CD1c-positive myeloid dendritic cell (primary cell): ENCODE measurements around the gene ARPC2.

Experiments
- DNase-seq: peaks from one replicate; pipeline ENCODE4 v3.0.0-alpha.2; 2016; ENCODE audit errors: extremely low spot score

Gene ARPC2

DNA sequence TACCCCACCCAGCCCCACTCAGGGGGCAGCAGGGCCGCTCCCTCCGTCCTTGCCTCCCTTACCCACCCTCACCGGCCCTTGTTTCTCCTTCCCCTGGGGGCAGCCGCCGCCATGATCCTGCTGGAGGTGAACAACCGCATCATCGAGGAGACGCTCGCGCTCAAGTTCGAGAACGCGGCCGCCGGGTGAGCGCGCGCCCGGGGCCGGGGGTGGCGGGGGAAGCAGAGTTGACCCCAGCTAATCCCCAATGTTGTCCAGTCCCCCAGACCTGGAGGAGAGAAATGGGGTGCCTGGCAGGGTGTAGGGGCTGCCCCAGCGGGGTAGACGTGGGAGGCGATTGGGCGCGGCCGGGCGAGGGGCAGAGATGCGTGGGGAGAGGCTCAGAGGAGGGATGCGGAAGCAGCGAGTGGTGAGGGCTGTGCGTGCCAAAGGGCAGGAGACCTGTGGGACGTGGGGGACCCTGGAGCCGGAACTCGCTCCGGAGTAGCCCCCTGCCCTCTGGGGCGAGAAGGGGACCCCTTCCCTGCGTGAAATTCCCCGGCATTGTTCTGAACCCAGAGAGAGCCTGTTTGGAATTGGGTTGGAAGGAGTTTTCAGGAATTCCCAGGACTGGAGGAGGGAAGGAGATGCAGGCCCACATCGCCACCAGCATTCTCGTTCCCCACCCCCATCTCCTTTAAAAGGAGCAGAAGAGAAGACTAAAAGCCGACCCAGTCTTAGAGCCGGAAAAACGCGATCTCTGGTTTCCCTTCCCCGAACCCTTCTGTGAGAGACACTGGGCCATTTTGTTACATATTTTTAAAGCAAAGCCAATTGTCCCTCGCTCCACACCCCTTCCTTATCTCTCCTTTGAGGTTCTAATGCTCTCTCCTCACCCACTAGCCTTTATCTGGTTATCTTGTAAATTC lies 625 bp downstream of the ARPC2 start:
- peak; percentile 83 for DNase-seq

DNA sequence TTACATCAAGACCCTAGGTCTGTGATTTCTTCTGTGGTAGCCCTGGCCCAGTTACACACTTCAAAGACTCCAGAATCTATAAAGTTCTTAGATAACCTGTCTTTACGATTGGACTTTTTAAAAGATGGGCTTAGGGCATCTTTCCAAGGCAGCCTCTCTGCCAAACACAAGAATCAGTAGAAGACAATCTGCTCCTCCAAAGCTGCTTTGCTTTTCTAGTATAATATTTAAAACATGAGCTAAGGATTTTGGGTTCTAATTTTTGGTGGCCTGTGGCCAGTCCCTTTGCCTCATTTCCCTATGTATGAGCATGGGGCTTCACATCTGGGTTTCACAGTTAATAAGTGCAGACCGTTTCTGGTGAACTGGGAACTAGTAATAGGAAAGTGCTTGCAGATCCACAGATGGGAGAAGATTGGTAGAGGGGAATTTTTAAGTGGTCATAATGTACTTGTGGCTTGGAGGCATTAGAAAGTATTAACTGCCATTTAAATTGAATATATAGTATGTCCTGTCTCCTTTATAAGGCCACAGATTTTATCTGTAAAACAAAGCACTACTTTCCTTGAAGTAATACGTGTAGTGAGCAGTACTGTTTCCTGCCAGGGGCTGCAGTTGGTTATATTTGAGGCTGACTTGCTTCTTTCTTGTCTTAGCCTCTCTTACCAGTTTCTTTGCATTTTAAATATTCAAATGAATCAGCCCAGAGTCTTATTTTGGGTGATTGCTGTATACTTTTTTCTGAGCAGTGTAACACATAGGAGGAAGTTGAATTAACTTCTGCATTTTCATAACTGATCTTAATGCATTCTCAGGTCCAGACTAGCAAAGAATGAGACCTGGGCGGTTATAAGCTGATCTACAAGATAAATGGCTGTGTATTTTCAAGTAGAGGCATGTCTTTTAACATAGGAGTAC lies 1.5 kb downstream of the ARPC2 start:
- DNase-seq, result peak; percentile 73

GRCh38 chr2:218219934-218220333 lies 2.9 kb downstream of the ARPC2 start:
- DNase-seq, result no peak

DNA sequence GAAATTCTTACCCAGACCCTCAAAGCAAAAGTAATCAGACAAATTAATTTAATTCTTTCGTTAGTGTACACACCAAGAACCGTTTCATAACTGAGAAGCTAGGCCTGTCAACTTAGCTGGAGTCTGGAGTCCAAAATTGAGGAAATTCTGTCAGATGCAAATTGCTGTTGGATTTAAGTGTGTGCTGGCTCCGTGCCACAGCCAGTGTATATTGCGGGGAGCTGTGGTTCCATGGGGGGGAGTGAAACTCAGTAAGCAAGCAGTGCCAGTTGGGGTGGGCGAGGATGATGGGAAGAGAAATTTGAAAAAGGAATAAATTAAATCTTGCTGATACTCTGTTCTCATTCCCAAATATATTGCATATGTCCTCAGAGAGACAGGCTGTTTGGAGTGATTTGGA lies 4.0 kb downstream of the ARPC2 start:
- DNase-seq, result no peak

DNA sequence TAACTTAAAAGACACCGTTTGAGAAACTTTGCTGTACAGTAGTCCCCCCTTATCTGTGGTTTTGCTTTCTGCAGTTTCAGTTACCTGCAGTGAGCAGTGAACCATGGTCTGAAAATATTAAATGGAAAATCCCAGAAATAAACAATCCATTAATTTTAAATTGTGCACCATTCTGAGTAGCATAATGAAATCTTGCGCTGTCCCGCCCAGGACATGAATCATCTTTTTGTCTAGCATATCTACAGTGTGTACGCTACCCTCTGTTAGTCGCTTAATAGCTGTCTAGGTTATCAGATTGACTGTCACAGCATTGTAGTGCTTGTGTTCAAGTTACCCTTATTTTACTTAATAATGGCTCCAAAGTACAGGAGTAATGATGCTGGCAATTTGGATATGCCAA lies 6.1 kb downstream of the ARPC2 start:
- no peak for DNase-seq

DNA sequence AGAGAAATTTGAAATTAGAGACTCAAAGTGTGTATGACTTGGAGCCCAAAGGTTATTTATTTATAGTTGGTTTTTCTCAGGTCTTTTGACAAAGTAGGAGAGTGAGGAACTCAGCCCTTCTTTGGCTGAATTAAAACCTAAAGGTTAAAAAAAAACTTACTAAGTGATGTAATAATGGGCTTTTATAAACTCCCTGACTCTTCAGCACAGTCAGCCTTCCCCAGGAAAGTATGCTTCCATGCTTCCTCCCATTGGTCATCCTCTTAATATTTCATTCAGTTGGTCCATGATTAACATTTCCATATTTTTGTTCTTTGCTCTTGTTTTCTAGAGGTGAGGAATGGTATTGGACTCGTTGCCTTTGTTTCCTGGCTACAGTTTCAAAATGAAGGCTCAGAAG lies 7.2 kb downstream of the ARPC2 start:
- DNase-seq, result no peak

- no peak for DNase-seq
These were observed 9.9 kb downstream of the ARPC2 start for GRCh38 chr2:218226903-218227302.

- peak; percentile 62 for DNase-seq
These were observed 11.5 kb downstream of the ARPC2 start for GRCh38 chr2:218228366-218229090.

DNA sequence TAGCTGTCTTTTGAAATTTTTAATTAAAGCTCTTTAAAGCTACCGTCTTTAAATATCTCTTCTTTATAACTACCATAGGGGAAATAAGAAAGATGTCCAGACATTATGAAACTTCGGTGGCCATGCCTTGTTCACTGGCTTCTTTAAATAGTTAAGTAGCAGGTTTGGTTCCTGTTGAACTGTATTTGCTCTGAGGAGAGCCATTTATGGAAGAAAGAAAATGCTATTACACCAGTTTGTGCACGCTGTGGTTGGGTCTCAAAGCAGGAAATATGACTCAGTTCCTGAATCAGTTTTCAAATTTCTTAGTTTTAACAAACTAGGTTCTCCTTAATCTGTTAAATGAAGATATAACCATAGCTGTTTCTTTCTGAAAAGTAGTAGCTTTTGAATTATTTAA lies 12.2 kb downstream of the ARPC2 start:
- DNase-seq, result peak; percentile 92

DNA sequence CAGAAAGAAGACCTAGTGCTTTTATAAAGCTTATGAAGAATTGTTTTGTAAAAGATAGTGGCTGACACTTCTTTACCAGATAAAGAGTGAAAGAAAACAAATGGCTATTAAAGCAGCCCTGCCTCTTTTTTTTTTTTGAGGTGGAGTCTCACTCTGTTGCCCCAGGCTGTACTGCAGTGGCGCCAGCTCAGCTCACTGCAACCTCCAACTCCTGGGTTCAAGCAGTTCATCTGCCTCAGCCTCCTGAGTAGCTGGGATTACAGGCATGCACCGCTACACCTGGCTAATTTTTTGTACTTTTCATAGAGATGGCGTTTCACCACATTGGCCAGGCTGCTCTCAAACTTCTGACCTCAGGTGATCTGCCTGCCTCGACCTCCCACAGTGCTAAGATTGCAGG lies 12.9 kb downstream of the ARPC2 start:
- DNase-seq, result no peak

GRCh38 chr2:218230882-218231281 lies 13.9 kb downstream of the ARPC2 start:
- DNase-seq, result peak; percentile 60

- DNase-seq, result no peak
These were observed 16.6 kb downstream of the ARPC2 start for GRCh38 chr2:218233543-218233942.

DNA sequence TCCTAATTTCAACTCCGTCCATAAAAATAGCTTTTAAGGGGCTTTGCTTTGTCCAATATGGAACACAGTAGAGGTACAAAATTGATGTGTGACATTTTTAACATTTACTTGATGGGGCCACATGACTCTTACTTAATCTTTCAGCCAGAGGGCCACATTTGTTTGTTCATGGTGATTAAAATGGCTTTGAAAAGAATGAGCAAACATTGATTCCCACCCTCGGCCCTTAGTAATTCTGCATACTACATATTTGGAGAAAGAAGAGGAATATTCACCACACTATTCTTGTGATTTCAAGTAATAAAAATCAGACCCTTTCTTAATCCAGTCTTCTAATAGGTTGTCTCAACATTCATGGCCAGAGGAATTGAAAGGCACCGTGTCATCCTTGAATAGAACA lies 17.5 kb downstream of the ARPC2 start:
- DNase-seq, result no peak

DNA sequence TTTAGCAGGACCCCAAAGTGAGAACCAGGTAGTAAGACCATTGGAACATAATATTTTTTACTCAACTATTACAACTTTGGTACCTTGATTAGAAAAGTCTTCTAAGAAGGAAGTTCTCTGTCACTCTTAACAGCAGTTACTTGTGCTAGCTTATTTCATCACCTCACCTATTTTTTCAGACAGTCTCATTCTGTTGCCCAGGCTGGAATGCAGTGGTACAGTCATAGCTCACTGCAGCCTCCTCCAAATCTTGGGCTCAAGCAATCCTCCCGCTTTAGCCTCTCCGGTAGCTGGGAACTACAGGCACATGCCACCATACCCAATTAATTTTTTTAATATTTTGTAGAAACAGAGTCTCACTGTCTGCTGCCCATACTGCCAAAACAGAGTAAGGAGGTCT lies 18.0 kb downstream of the ARPC2 start:
- no peak for DNase-seq

GRCh38 chr2:218236829-218237228 lies 19.8 kb downstream of the ARPC2 start:
- no peak for DNase-seq

- no peak for DNase-seq
These were observed 21.9 kb downstream of the ARPC2 start for GRCh38 chr2:218238887-218239286.

GRCh38 chr2:218244204-218244603 lies 27.2 kb downstream of the ARPC2 start:
- DNase-seq, result no peak

- no peak for DNase-seq
These were observed 27.7 kb downstream of the ARPC2 start for GRCh38 chr2:218244665-218245064.

DNA sequence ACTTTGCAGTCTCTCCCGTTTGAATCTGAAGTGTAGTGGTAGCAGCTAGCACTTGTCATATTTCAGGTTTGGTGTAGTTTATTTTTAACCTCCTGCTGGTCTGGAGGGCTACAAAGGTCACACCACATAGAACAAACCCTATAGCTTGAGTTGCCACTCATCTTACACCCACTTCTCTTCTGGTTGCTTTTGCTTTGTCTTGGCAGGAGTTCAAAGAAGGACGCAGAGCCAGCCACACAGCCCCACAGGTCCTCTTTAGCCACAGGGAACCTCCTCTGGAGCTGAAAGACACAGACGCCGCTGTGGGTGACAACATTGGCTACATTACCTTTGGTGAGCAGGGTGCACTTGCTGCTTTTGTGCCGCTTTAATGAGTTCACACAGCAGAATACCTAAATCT lies 28.2 kb downstream of the ARPC2 start:
- no peak for DNase-seq

GRCh38 chr2:218249691-218250090 lies 32.7 kb downstream of the ARPC2 start:
- peak; percentile 57 for DNase-seq

DNA sequence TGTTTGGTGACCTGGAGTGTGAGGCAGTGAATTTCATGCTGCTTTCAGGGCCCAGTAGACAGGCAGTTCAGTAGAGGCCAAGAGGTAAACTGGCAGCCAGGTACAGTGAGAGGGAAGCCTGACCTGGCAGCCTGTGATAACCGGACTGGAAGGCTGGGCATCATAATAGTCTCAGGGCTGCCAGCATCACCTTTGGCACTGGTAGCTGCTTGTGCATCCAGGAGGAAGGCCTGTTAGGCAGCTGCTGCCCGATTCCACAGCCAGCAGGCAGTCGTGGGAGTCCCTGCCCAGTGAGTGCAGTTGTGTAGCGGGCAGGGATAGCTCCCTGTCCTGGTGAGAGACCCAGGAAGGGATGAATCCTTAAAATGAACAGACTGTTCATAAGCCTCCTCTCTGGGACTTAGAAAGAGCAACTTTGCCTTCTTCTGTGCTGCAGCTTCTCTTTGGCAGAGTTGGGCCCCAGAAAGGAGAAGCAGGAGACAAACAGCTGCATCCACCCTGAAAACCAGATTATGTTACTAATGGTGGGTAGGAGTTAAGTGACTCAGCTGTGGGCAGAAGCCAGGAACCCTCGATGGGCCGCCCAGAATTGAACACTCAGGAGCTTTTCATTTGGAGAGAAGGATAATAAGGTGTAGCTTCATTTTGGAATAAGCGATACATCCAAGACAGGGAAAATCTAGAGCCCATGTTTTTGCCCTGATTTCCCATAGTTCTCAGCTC lies 35.7 kb downstream of the ARPC2 start:
- DNase-seq, result peak; percentile 76
